Smooth muscle cell (in vitro differentiated cells): ENCODE data around the gene EPG5. TPM values are rescaled to one million over a fixed set of nuclear protein-coding genes. Genes with fewer than 3 reads are reported as not detected.

Experiments used
- DNase-seq: peaks from one replicate; lab custom pipeline; 2025; ENCODE audit not compliant: unreplicated experiment; lab: John Stamatoyannopoulos, UW
- H2AFZ ChIP-seq: fragments of 200-600 bp; sonication (generic); 2 replicates; pipeline ENCODE4 v1.6.0; 2016; ENCODE audit warnings: antibody characterized with exemption, low read depth, mild to moderate bottlenecking
- H3F3A ChIP-seq: fragments of 200-600 bp; sonication (generic); 2 replicates; pipeline ENCODE4 v1.6.0; 2017; ENCODE audit warnings: antibody characterized with exemption, low read depth
- H3K27ac ChIP-seq: fragments of 200-600 bp; sonication (generic); 2 replicates; pipeline ENCODE4 v1.5.1; 2016; ENCODE audit warnings: low read depth, mild to moderate bottlenecking
- H3K27me3 ChIP-seq: fragments of 200-600 bp; sonication (generic); 2 replicates; pipeline ENCODE4 v1.6.1; 2016; ENCODE audit warnings: low read depth, mild to moderate bottlenecking
- H3K36me3 ChIP-seq: fragments of 200-600 bp; sonication (generic); 2 replicates; pipeline ENCODE4 v1.5.1; 2016; ENCODE audit warnings: low read depth
- H3K4me1 ChIP-seq: fragments of 200-600 bp; sonication (generic); 2 replicates; pipeline ENCODE4 v1.5.1; 2016; ENCODE audit warnings: low read depth
- H3K4me2 ChIP-seq: fragments of 200-600 bp; sonication (generic); 2 replicates; pipeline ENCODE4 v1.6.0; 2016; ENCODE audit warnings: mild to moderate bottlenecking
- H3K4me3 ChIP-seq: fragments of 200-600 bp; sonication (generic); 2 replicates; pipeline ENCODE4 v1.5.1; 2016; ENCODE audit warnings: mild to moderate bottlenecking
- H3K79me2 ChIP-seq: fragments of 200-600 bp; sonication (generic); 2 replicates; pipeline ENCODE4 v1.6.0; 2016; ENCODE audit warnings: low read depth, mild to moderate bottlenecking
- H3K9ac ChIP-seq: fragments of 200-600 bp; sonication (generic); 2 replicates; pipeline ENCODE4 v1.6.0; 2016; ENCODE audit warnings: low read depth
- H3K9me3 ChIP-seq: fragments of 200-600 bp; sonication (generic); replicated peaks from 2 replicates; pipeline ENCODE4 v1.5.1; 2016; ENCODE audit warnings: low read depth
- H4K20me1 ChIP-seq: fragments of 200-600 bp; sonication (generic); 2 replicates; pipeline ENCODE4 v1.6.0; 2016; ENCODE audit warnings: low read depth
- WGBS: methylation state at CpG from one replicate; pipeline ENCODE4 v1.1.7; 2016; ENCODE audit warnings: low lambda C conversion rate; 5-methylcytosine and 5-hydroxymethylcytosine counted together
- polyA plus RNA-seq: library from polyadenylated mRNA; unstranded; fragments of >200 nt; fragmentation: Nextera tagmentation; extraction: Ambion mirVana; gene quantifications from 2 replicates; pipeline ENCODE4 v1.2.1, GENCODE V29; 2016
- total RNA-seq: library from RNA; depleted of rRNA; stranded (reverse); fragments of >200 nt; gene quantifications from 2 replicates; pipeline ENCODE4 v1.2.3, GENCODE V29; 2014
- TF ChIP-seq, protein P1 (sequence below): fragments of 200-600 bp; sonication (generic); IDR thresholded peaks from 2 replicates; pipeline ENCODE4 v1.5.1; 2017; ENCODE audit warnings: borderline replicate concordance, mild to moderate bottlenecking, antibody characterized with exemption; ENCODE audit not compliant: insufficient read depth, poor library complexity, severe bottlenecking

Gene EPG5
- total and polyA plus RNA-seq, 2 experiments from 2014 or later = 2.7 to 20.8 TPM

DNA sequence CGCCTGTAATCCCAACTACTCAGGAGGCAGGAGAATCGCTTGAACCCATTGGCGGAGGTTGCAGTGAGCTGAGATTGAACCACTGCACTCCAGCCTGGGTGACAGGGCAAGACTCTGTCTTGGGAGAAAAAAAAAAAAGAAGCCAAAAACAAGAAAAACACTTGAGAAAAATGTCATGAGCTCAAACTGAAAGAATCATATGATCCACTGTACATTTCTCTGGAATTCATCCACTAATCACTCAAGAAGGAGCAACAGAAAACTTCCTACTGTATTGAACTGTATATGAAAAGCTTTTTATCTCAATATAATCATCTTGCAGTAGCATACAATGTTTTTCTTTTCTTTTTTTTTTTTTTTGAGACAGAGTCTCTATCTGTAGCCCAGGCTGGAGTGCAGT is 40.4 kb downstream of the EPG5 start:
- Histone ChIP-seq H3K4me2 (no peak overlapping the region), H3K27ac (no peak overlapping the region), H3K27me3 (no peaks in the 10 kb centered on the region), H3K9me3 (no peaks in the 10 kb centered on the region), H3K36me3 (peaks cover 41% of the 10 kb centered on the region), H3F3A (no peaks in the 10 kb centered on the region), H4K20me1 (no peaks in the 10 kb centered on the region), H3K9ac (no peak overlapping the region), H3K79me2 (no peaks in the 10 kb centered on the region), H2AFZ (no peak overlapping the region), H3K4me3 (no peak overlapping the region), H3K4me1 (no peaks in the 10 kb centered on the region)
- TF ChIP-seq, protein P1, sequence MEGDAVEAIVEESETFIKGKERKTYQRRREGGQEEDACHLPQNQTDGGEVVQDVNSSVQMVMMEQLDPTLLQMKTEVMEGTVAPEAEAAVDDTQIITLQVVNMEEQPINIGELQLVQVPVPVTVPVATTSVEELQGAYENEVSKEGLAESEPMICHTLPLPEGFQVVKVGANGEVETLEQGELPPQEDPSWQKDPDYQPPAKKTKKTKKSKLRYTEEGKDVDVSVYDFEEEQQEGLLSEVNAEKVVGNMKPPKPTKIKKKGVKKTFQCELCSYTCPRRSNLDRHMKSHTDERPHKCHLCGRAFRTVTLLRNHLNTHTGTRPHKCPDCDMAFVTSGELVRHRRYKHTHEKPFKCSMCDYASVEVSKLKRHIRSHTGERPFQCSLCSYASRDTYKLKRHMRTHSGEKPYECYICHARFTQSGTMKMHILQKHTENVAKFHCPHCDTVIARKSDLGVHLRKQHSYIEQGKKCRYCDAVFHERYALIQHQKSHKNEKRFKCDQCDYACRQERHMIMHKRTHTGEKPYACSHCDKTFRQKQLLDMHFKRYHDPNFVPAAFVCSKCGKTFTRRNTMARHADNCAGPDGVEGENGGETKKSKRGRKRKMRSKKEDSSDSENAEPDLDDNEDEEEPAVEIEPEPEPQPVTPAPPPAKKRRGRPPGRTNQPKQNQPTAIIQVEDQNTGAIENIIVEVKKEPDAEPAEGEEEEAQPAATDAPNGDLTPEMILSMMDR = no peak
- 98% methylated on average over 3 of the region's 3 CpGs for WGBS
- DNase-seq = no peak

DNA sequence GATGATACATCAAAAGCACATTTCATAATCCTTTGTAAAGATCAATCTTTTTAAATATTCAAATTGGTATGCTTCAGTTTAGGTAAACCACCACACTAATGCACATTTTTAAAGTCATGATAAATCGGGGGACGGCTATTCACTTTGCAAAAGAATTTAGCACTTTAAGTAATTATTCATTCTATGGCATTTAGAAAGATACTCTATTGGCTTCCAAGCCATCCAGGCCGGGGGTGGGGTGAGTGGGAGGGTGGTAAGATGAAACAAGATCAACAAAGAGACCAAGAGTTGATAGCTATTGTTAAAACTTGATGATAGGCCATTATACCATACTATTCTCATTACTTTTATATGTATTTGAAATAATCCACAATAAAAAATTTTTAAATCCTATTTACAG is 41.0 kb downstream of the EPG5 start:
- H3K27ac ChIP-seq = no peak overlapping the region
- peaks cover 41% of the 10 kb centered on the region for H3K36me3 ChIP-seq
- no peak overlapping the region for H3K4me3 ChIP-seq
- no peaks in the 10 kb centered on the region for H4K20me1 ChIP-seq
- no peaks in the 10 kb centered on the region for H3K27me3 ChIP-seq
- TF ChIP-seq, protein P1 = no peak
- whole genome bisulfite sequencing = 90% methylated on average over 3 of the region's 3 CpGs
- DNase-seq = no peak
- no peaks in the 10 kb centered on the region for H3K9me3 ChIP-seq
- no peak overlapping the region for H2AFZ ChIP-seq
- no peaks in the 10 kb centered on the region for H3F3A ChIP-seq
- H3K79me2 ChIP-seq = no peaks in the 10 kb centered on the region
- H3K4me1 ChIP-seq = no peaks in the 10 kb centered on the region
- H3K9ac ChIP-seq = no peak overlapping the region
- no peak overlapping the region for H3K4me2 ChIP-seq

DNA sequence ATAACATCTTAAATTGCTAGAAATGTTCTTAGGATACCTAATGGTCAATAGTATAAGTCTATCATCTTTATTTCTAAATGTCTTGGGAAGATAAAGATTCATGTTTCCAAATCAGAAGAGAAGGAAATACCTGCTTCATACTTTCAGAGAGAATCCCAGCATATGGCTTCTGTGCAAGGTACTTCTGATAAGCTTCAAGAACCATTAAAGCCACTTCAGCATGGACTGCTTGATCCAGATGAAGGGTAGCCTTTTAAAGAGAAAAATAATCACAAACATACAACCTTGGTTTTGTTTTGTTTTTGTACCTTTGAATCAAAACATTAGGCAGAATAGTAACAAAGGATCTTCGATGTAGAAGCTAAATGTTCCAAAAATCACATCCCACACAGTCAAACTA is 44.0 kb downstream of the EPG5 start:
- no peaks in the 10 kb centered on the region for H3K79me2 ChIP-seq
- H3K27ac ChIP-seq = no peak overlapping the region
- no peaks in the 10 kb centered on the region for H4K20me1 ChIP-seq
- no peak overlapping the region for H3K9ac ChIP-seq
- H3K27me3 ChIP-seq = no peaks in the 10 kb centered on the region
- no peaks in the 10 kb centered on the region for H3F3A ChIP-seq
- WGBS = 97% methylated on average over 1 of the region's 1 CpG
- no peaks in the 10 kb centered on the region for H3K9me3 ChIP-seq
- no peak overlapping the region for H2AFZ ChIP-seq
- no peak for DNase-seq
- TF ChIP-seq, protein P1 = no peak
- no peak overlapping the region for H3K4me2 ChIP-seq
- no peak overlapping the region for H3K4me3 ChIP-seq
- peaks cover 36% of the 10 kb centered on the region for H3K36me3 ChIP-seq
- no peaks in the 10 kb centered on the region for H3K4me1 ChIP-seq

DNA sequence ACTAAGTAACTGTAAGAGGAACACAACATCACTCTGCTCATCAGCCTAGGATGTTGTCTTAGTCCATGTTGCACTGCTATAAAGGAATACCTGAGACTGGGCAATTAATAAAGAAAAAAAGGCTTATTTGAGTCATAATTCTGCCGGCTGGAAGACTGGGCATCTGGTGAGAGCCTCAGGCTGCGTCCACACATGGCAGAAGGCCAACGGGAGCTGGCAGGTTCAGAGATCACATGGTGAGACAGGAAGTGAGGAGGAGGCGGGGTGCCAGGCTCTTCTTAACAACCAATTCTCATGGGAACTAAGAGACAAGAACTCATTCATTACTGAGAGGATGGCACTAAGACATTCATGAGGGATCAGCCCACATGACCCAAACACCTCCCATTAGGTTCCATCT is 46.8 kb downstream of the EPG5 start:
- no peaks in the 10 kb centered on the region for H3K27me3 ChIP-seq
- no peaks in the 10 kb centered on the region for H3F3A ChIP-seq
- H3K4me1 ChIP-seq = no peaks in the 10 kb centered on the region
- H3K4me2 ChIP-seq = no peak overlapping the region
- H3K36me3 ChIP-seq = peaks cover 34% of the 10 kb centered on the region
- DNase-seq = no peak
- H3K4me3 ChIP-seq = no peak overlapping the region
- H4K20me1 ChIP-seq = no peaks in the 10 kb centered on the region
- no peaks in the 10 kb centered on the region for H3K9me3 ChIP-seq
- TF ChIP-seq, protein P1 = no peak
- no peak overlapping the region for H3K27ac ChIP-seq
- no peak overlapping the region for H3K9ac ChIP-seq
- H3K79me2 ChIP-seq = no peaks in the 10 kb centered on the region
- H2AFZ ChIP-seq = no peak overlapping the region
- WGBS = 92% methylated on average over 4 of the region's 4 CpGs
